ENCODE results near the gene TPST2. TPM values are rescaled to one million over a fixed set of nuclear protein-coding genes. Genes with fewer than 3 reads are reported as not detected.

Gene TPST2
- total RNA-seq = 10 to 100 TPM; 55.4 to 60.8 TPM

- ChIA-PET POLR2A (interaction anchor here (1.0 to 1.9 kb wide), 3 partner anchors 10 to 106 kb away, joined by 3 to 8 read pairs (median 3); partner anchors contain the start of genes HPS4 and SRRD), CTCF (no interaction called here)
- Mint-ChIP-seq H3K4me1 (peaks cover 82% of the 10 kb centered on the region), H3K27me3 (no peaks in the 10 kb centered on the region), H3K4me3 (peak within 1 kb of the TSS; percentile 90), H3K36me3 (ENCODE audit: low read depth) (peaks cover 20% of the 10 kb centered on the region), H3K27ac (peak within 1 kb of the TSS; percentile 78), H3K9me3 (peaks cover 2% of the 10 kb centered on the region)
- peak; percentile 84 for DNase-seq
Observed at GRCh38 chr22:26589845-26590736, at the start of gene TPST2. Gene TPST2 (minus strand): TSS chr22:26590132. CDS start chr22:26541630, 48,502 bp downstream.

- no peak for DNase-seq
- H3K27me3 Mint-ChIP-seq = peaks cover 8% of the 10 kb centered on the region
- H3K4me1 Mint-ChIP-seq = peaks cover 44% of the 10 kb centered on the region
- H3K27ac Mint-ChIP-seq = no peak overlapping the region
- ChIA-PET CTCF (no interaction called here), POLR2A (no interaction called here)
- no peaks in the 10 kb centered on the region for H3K9me3 Mint-ChIP-seq
- no peak overlapping the region for H3K4me3 Mint-ChIP-seq
- peaks cover 8% of the 10 kb centered on the region for H3K36me3 Mint-ChIP-seq (ENCODE audit: low read depth)
Observed at GRCh38 chr22:26636296-26636695, 46.4 kb upstream of the TPST2 start.

GRCh38 chr22:26635117-26635516 lies 45.2 kb upstream of the TPST2 start:
- Mint-ChIP-seq H3K27ac (no peak overlapping the region), H3K9me3 (peaks cover 5% of the 10 kb centered on the region), H3K4me3 (no peak overlapping the region), H3K27me3 (peaks cover 8% of the 10 kb centered on the region), H3K36me3 (ENCODE audit: low read depth) (peaks cover 9% of the 10 kb centered on the region), H3K4me1 (peaks cover 33% of the 10 kb centered on the region)
- ChIA-PET CTCF (no interaction called here), POLR2A (no interaction called here)
- DNase-seq = no peak

- ChIA-PET CTCF (interaction anchor here (0.7 kb wide), 1 partner anchor 1425 kb away, joined by 4 read pairs; no protein-coding TSS in a partner anchor), POLR2A (no interaction called here)
- Mint-ChIP-seq H3K9me3 (peaks cover 6% of the 10 kb centered on the region), H3K27ac (no peak overlapping the region), H3K36me3 (ENCODE audit: low read depth) (peaks cover 13% of the 10 kb centered on the region), H3K27me3 (peaks cover 8% of the 10 kb centered on the region), H3K4me3 (no peak overlapping the region), H3K4me1 (peaks cover 28% of the 10 kb centered on the region)
- DNase-seq = no peak
Observed at GRCh38 chr22:26634189-26634588, 44.3 kb upstream of the TPST2 start.

- POLR2A ChIA-PET = no interaction called here
- peaks cover 9% of the 10 kb centered on the region for H3K9me3 Mint-ChIP-seq
Observed at GRCh38 chr22:26632422-26633155, 42.7 kb upstream of the TPST2 start.

GRCh38 chr22:26631282-26631681 lies 41.4 kb upstream of the TPST2 start:
- H3K36me3 Mint-ChIP-seq (ENCODE audit: low read depth) = peaks cover 15% of the 10 kb centered on the region
- H3K4me3 Mint-ChIP-seq = no peak overlapping the region
- H3K27ac Mint-ChIP-seq = no peak overlapping the region
- H3K27me3 Mint-ChIP-seq = peaks cover 13% of the 10 kb centered on the region
- CTCF ChIA-PET = no interaction called here
- no peak for DNase-seq
- H3K9me3 Mint-ChIP-seq = peaks cover 9% of the 10 kb centered on the region
- POLR2A ChIA-PET = no interaction called here
- H3K4me1 Mint-ChIP-seq = peaks cover 33% of the 10 kb centered on the region

More at GRCh38 chr22:26632422-26633155, 42.7 kb upstream of the TPST2 start:
- Mint-ChIP-seq H3K36me3 (ENCODE audit: low read depth) (peaks cover 15% of the 10 kb centered on the region), H3K27ac (no peak overlapping the region), H3K27me3 (peaks cover 11% of the 10 kb centered on the region), H3K4me1 (peaks cover 32% of the 10 kb centered on the region), H3K4me3 (no peak overlapping the region)
- no peak for DNase-seq
- CTCF ChIA-PET = no interaction called here

- Mint-ChIP-seq H3K4me3 (no peak overlapping the region), H3K9me3 (peaks cover 9% of the 10 kb centered on the region), H3K27ac (no peak overlapping the region), H3K36me3 (ENCODE audit: low read depth) (peaks cover 15% of the 10 kb centered on the region), H3K4me1 (peaks cover 32% of the 10 kb centered on the region), H3K27me3 (peaks cover 13% of the 10 kb centered on the region)
- CTCF ChIA-PET = interaction anchor here (0.6 kb wide), 1 partner anchor 67 kb away, joined by 4 read pairs; no protein-coding TSS in a partner anchor
- POLR2A ChIA-PET = interaction anchor here (0.8 kb wide), 1 partner anchor 27 kb away, joined by 3 read pairs; the partner anchor contains the start of gene MIAT
- no peak for DNase-seq
Observed at GRCh38 chr22:26629988-26630761, 40.2 kb upstream of the TPST2 start.

GRCh38 chr22:26624803-26625202 lies 34.9 kb upstream of the TPST2 start:
- POLR2A ChIA-PET = interaction anchor here (1.1 kb wide), 1 partner anchor 18 kb away, joined by 3 read pairs; no protein-coding TSS in a partner anchor
- Mint-ChIP-seq H3K27me3 (peaks cover 5% of the 10 kb centered on the region), H3K9me3 (peaks cover 3% of the 10 kb centered on the region), H3K27ac (no peak overlapping the region), H3K4me1 (peaks cover 22% of the 10 kb centered on the region), H3K36me3 (ENCODE audit: low read depth) (peaks cover 4% of the 10 kb centered on the region), H3K4me3 (no peak overlapping the region)
- CTCF ChIA-PET = interaction anchor here (1.4 to 2.3 kb wide), 3 partner anchors 18 to 122 kb away, joined by 4 to 10 read pairs (median 4); no protein-coding TSS in a partner anchor
- no peak for DNase-seq

GRCh38 chr22:26623984-26624383 lies 34.1 kb upstream of the TPST2 start:
- POLR2A ChIA-PET = interaction anchor here (1.1 kb wide), 1 partner anchor 18 kb away, joined by 3 read pairs; no protein-coding TSS in a partner anchor
- peaks cover 5% of the 10 kb centered on the region for H3K27me3 Mint-ChIP-seq
- H3K9me3 Mint-ChIP-seq = peaks cover 3% of the 10 kb centered on the region
- no peak overlapping the region for H3K4me3 Mint-ChIP-seq
- CTCF ChIA-PET = interaction anchor here (0.9 to 2.3 kb wide), 4 partner anchors 17 to 121 kb away, joined by 4 to 10 read pairs (median 4); no protein-coding TSS in a partner anchor
- peaks cover 2% of the 10 kb centered on the region for H3K36me3 Mint-ChIP-seq (ENCODE audit: low read depth)
- H3K4me1 Mint-ChIP-seq = peaks cover 24% of the 10 kb centered on the region
- no peak for DNase-seq
- no peak overlapping the region for H3K27ac Mint-ChIP-seq

GRCh38 chr22:26621663-26622062 lies 31.7 kb upstream of the TPST2 start, which contains the start of gene CRYBA4:
Gene CRYBA4 (plus strand): TSS chr22:26621963. CDS start chr22:26622597, 634 bp downstream.
- CTCF ChIA-PET = no interaction called here
- Mint-ChIP-seq H3K27me3 (peaks cover 2% of the 10 kb centered on the region), H3K9me3 (no peaks in the 10 kb centered on the region), H3K27ac (no peak within 1 kb of the TSS), H3K36me3 (ENCODE audit: low read depth) (no peaks in the 10 kb centered on the region), H3K4me1 (peaks cover 17% of the 10 kb centered on the region), H3K4me3 (no peak within 1 kb of the TSS)
- no peak for DNase-seq
- POLR2A ChIA-PET = no interaction called here

- Mint-ChIP-seq H3K4me3 (no peak overlapping the region), H3K4me1 (peaks cover 20% of the 10 kb centered on the region), H3K36me3 (ENCODE audit: low read depth) (no peaks in the 10 kb centered on the region), H3K27ac (no peak overlapping the region), H3K9me3 (no peaks in the 10 kb centered on the region), H3K27me3 (peaks cover 5% of the 10 kb centered on the region)
- CTCF ChIA-PET = no interaction called here
- POLR2A ChIA-PET = no interaction called here
- DNase-seq = no peak
Observed at GRCh38 chr22:26620197-26620596, 30.3 kb upstream of the TPST2 start.

GRCh38 chr22:26619510-26619909 lies 29.6 kb upstream of the TPST2 start:
- POLR2A ChIA-PET = no interaction called here
- no peaks in the 10 kb centered on the region for H3K9me3 Mint-ChIP-seq
- no peaks in the 10 kb centered on the region for H3K36me3 Mint-ChIP-seq (ENCODE audit: low read depth)
- H3K4me1 Mint-ChIP-seq = peaks cover 20% of the 10 kb centered on the region
- peaks cover 5% of the 10 kb centered on the region for H3K27me3 Mint-ChIP-seq
- no peak overlapping the region for H3K27ac Mint-ChIP-seq
- H3K4me3 Mint-ChIP-seq = no peak overlapping the region
- DNase-seq = no peak
- CTCF ChIA-PET = no interaction called here

Data from activated CD4-positive, alpha-beta memory T cell treated with anti-CD3 and anti-CD28 coated beads, Interleukin-2, amount 10 ng/mL, durations not matched to agents 7 days and 5 days (primary cell).